Middle frontal gyrus (tissue), 1 donor: ENCODE measurements around the gene KCND2.

Experiments used
- DNase-seq: peaks from one replicate; pipeline ENCODE4 v3.0.0-alpha.2; 2015; ENCODE audit warnings: low spot score; ENCODE audit errors: extremely low spot score

The KCND2 gene

GRCh38 chr7:120412139-120413050 lies 139.4 kb downstream of the KCND2 start:
- no peak for DNase-seq

- no peak for DNase-seq
Measured at GRCh38 chr7:120413164-120413563, 140.2 kb downstream of the KCND2 start.

- DNase-seq = no peak
Measured at GRCh38 chr7:120417244-120417979, 144.4 kb downstream of the KCND2 start.

- no peak for DNase-seq
Measured at GRCh38 chr7:120421151-120421651, 148.2 kb downstream of the KCND2 start.

GRCh38 chr7:120431016-120431415 lies 158.0 kb downstream of the KCND2 start:
- DNase-seq = no peak

- no peak for DNase-seq
Measured at GRCh38 chr7:120436487-120437060, 163.6 kb downstream of the KCND2 start.

- no peak for DNase-seq
Measured at GRCh38 chr7:120441850-120442249, 168.9 kb downstream of the KCND2 start.

GRCh38 chr7:120442838-120443237 lies 169.9 kb downstream of the KCND2 start:
- no peak for DNase-seq

GRCh38 chr7:120444650-120445049 lies 171.7 kb downstream of the KCND2 start:
- DNase-seq = no peak

- no peak for DNase-seq
Measured at GRCh38 chr7:120445276-120445675, 172.3 kb downstream of the KCND2 start.

GRCh38 chr7:120452665-120453064 lies 179.7 kb downstream of the KCND2 start:
- DNase-seq = no peak

GRCh38 chr7:120456699-120457098 lies 183.7 kb downstream of the KCND2 start:
- DNase-seq = no peak

- no peak for DNase-seq
Measured at GRCh38 chr7:120460949-120461348, 188.0 kb downstream of the KCND2 start.

GRCh38 chr7:120462991-120463390 lies 190.0 kb downstream of the KCND2 start:
- DNase-seq = no peak

GRCh38 chr7:120464104-120464503 lies 191.1 kb downstream of the KCND2 start:
- no peak for DNase-seq

- no peak for DNase-seq
Measured at GRCh38 chr7:120467676-120468075, 194.7 kb downstream of the KCND2 start.

GRCh38 chr7:120468611-120469010 lies 195.6 kb downstream of the KCND2 start:
- DNase-seq = no peak

- DNase-seq = no peak
Measured at GRCh38 chr7:120472892-120473291, 199.9 kb downstream of the KCND2 start.

GRCh38 chr7:120473352-120473751 lies 200.4 kb downstream of the KCND2 start:
- DNase-seq = no peak

- DNase-seq = no peak
Measured at GRCh38 chr7:120475994-120476393, 203.0 kb downstream of the KCND2 start.

GRCh38 chr7:120480472-120480871 lies 207.5 kb downstream of the KCND2 start:
- no peak for DNase-seq

- DNase-seq = no peak
Measured at GRCh38 chr7:120480930-120481329, 208.0 kb downstream of the KCND2 start.
